ENCODE measurements around the gene ADPRS. TPM values are rescaled to one million over a fixed set of nuclear protein-coding genes. Genes with fewer than 3 reads are reported as not detected.

ADPRS gene
- total RNA-seq, 4 donors from 2014 or later: 23.3 to 45.8 (median 40.8) TPM

GRCh38 chr1:36085686-36086526 is 2.8 kb upstream of the ADPRS start:
- 95% methylated on average over 28 of the region's 29 CpGs for WGBS

GRCh38 chr1:36086529-36087232 is 2.0 kb upstream of the ADPRS start:
- Histone ChIP-seq H3K4me3 (no peak overlapping the region), H3K27ac (replicated peaks in 1 of 4) (no peak overlapping the region), H3K36me3 (peaks cover 1 to 17% (median 11%) of the 10 kb centered on the region in 4 donors), H3K4me1 (peaks cover 30 to 48% (median 45%) of the 10 kb centered on the region in 4 donors), H3K9me3 (no peaks in the 10 kb centered on the region), H3K27me3 (peaks cover 0 to 39% (median 3%) of the 10 kb centered on the region in 4 donors)
- 77% methylated on average over 10 of the region's 12 CpGs for WGBS
- TF ChIP-seq EP300 (IDR thresholded peaks at IDR 0.05) (no peak), POLR2AphosphoS5 (IDR thresholded peaks at IDR 0.05) (no peak), CTCF (IDR thresholded peaks at IDR 0.05) (no peak), POLR2A (IDR thresholded peaks at IDR 0.05; ENCODE audit: low read depth) (no peak)
- intact Hi-C loops (cut with DNase I): no loop called here
- no peak for DNase-seq (ENCODE audit: extremely low spot score)

More at GRCh38 chr1:36085686-36086526, 2.8 kb upstream of the ADPRS start:
- H3K4me3 ChIP-seq: no peak overlapping the region
- intact Hi-C loops (cut with DNase I): no loop called here
- H3K4me1 ChIP-seq: peaks cover 27 to 42% (median 39%) of the 10 kb centered on the region in 4 donors
- DNase-seq (ENCODE audit: extremely low spot score): no peak
- no peak overlapping the region for H3K27ac ChIP-seq (replicated peaks in 1 of 4)
- H3K36me3 ChIP-seq: peaks cover 0 to 9% (median 3%) of the 10 kb centered on the region in 4 donors
- no peak for TF ChIP-seq POLR2A (IDR thresholded peaks at IDR 0.05; ENCODE audit: low read depth)
- no peak for TF ChIP-seq POLR2AphosphoS5 (IDR thresholded peaks at IDR 0.05)
- no peak for TF ChIP-seq EP300 (IDR thresholded peaks at IDR 0.05)
- TF ChIP-seq CTCF (IDR thresholded peaks at IDR 0.05): no peak
- no peaks in the 10 kb centered on the region for H3K9me3 ChIP-seq
- peaks cover 0 to 39% (median 3%) of the 10 kb centered on the region in 4 donors for H3K27me3 ChIP-seq

DNA sequence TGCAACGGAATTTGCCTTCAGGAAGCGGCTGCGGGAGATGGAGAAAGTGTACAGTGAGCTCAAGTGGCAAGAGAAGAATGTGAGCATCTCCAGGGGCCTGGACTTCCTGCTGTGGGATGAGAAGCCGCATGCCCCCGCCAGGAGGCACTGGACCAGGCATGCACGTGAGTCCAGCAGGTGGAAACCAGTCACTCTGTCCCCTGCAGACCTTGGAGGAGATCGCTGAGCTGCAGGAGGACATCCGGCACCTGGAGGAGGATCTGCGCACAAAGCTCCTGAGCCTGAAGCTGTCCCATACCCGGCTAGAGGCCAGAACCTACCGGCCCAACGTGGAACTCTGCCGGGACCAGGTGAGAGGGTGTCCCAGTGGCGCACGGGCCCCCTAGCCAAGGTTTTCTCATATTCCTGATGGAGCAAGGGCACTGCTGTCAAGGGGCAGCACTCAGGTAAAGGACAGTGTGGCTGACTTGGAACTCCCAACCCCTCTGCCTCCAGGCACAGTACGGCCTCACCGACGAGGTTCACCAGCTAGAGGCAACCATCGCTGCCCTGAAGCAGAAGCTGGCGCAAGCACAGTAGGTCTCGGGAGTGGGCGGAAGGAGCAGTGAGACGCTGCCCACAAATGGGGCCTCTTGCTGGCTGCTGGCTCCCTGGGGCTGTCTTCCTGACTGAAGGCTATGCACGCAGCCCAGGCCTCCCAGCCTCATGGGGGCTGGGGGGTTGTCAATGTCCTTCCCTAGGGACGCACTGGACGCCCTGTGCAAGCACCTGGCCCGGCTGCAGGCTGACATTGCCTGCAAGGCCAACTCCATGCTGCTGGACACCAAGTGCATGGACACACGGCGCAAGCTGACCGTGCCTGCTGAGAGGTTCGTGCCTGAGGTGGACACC is 1.2 kb upstream of the ADPRS start:
- Histone ChIP-seq H3K27ac (replicated peaks in 1 of 4) (no peak overlapping the region), H3K27me3 (peaks cover 0 to 39% (median 3%) of the 10 kb centered on the region in 4 donors), H3K4me3 (no peak overlapping the region), H3K36me3 (peaks cover 9 to 25% (median 19%) of the 10 kb centered on the region in 4 donors), H3K4me1 (peaks cover 30 to 50% (median 45%) of the 10 kb centered on the region in 4 donors), H3K9me3 (no peaks in the 10 kb centered on the region)
- DNase-seq (ENCODE audit: extremely low spot score): no peak
- intact Hi-C loops (cut with DNase I): no loop called here
- WGBS: 85% methylated on average over 10 of the region's 31 CpGs
- TF ChIP-seq POLR2A (IDR thresholded peaks at IDR 0.05; ENCODE audit: low read depth) (no peak), EP300 (IDR thresholded peaks at IDR 0.05) (no peak), CTCF (IDR thresholded peaks at IDR 0.05) (no peak), POLR2AphosphoS5 (IDR thresholded peaks at IDR 0.05) (no peak)

- 89% methylated on average over 2 of the region's 8 CpGs for WGBS
- no peak for DNase-seq (ENCODE audit: extremely low spot score)
- intact Hi-C loops (cut with DNase I): no loop called here
- Histone ChIP-seq H3K27ac (replicated peaks in 1 of 4) (peak overlapping the region; percentile 86 to 94 (median 90)), H3K4me1 (peaks cover 30 to 56% (median 50%) of the 10 kb centered on the region in 4 donors), H3K9me3 (no peaks in the 10 kb centered on the region), H3K27me3 (peaks cover 0 to 33% (median 3%) of the 10 kb centered on the region in 4 donors), H3K4me3 (peak overlapping the region; percentile 64 to 100 (median 88)), H3K36me3 (peaks cover 15 to 32% (median 26%) of the 10 kb centered on the region in 4 donors)
- TF ChIP-seq EP300 (IDR thresholded peaks at IDR 0.05): no peak
These were observed 471 bp upstream of the ADPRS start for GRCh38 chr1:36088265-36088576.
